Measurements from ENCODE around the gene DGUOK.
"Not testable (repeated sequence)": the region's sequence is repeated elsewhere in the genome, so short reads cannot be mapped to it uniquely, and the experiment has no call there.

DGUOK gene

GRCh38 chr2:73922681-73923080, 4.0 kb upstream of the DGUOK start:
- no peak for DNase-seq

DNA sequence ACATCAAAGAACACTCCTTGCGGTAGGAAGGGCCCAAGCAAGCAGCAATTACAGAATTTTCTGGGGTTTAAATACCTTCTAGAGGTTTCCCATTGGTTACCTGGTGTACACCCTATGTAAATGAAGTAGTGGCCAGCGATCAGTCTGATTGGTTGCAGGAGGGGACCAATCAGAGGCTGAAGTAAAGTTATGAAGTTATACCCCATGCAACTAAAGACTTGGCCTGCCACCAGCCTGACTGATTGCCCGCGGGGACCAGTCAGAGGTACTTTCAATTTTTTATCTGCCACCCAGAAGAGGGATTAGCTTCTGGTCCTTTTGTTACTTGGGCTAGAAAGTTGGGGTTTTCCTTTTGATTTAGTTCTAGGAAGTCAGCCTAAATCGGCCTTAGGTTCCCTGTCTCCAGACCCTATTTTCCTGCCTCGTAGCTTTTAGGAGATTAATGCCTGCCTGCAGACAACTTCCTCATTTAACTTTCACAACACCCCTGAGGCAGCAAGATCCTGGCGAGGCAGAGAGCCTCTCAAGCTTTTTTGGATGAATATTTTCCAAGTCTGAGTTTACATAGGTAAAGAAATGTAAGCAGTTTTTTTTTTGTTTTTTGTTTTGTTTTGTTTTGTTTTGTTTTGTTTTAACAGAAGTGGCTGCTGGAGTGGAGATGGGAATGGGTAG, 1.5 kb upstream of the DGUOK start:
- DNase-seq, result no peak

DNA sequence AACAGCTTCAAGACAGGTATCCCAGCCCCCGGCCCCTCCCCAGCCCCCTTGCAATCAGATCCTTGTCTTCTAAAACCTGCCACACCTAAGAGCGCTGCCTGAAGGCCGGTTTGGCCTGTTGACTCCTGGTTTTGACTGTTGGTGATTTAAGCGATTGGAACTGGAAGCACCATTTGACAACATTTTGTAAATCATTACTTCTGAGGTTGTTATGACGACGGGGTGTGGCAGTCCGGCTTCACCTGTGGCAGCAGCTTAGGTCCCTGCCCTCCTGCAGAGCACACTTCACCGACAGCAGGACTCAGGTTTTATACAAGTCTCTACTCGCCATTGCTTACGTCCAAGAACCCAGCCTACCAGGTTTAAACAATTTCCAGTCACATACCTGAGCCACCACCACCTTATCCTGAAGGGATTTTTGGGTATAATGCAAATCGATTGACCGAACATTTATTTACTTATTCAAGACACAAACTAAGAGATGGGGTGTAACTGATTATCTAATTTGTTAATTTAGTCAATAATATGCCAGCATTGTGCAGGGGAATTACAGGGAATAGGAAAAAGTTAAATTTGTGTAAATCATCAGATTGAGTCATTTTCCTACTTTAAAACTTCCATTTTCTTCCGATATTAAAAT, 707 bp upstream of the DGUOK start:
- DNase-seq, result no peak

DNA sequence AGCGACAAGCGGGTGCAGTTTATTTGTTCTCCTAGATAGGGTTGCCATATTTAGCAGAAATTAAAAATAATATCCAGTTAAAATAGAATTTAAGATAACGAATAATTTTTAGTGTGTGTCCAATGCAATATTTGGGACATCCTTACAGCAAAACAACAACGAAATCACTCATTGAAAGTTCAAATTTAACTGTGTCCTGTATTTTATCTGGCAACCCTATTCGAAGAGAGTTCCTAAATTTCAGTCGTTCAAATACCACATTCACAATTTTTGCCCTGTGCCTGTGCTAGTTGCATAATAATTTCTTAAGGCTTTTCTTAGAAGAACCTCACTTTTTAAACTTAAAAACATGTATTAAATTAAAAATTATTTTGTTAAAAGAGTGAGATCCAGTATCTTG, 664 bp downstream of the DGUOK start:
- DNase-seq, result no peak

DNA sequence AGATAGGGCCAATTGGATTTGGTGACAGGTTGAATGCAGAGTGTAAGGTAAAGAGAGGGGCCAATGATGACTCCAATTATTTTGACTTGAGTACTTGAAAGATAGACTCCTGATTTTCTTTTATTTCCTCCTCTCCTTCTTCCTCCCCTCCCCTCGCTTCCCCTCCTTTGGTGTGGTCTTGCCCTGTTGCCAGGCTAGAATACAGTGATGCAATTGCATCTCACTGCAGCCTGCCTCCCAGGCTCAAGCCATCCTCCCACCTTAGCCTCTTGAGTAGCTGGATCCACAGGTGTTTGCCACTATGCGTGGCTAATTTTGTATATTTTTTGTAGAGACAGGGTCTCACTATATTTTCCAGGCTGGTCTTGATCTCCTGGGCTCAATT, 2.3 kb downstream of the DGUOK start:
- no peak for DNase-seq

GRCh38 chr2:73930386-73930785, 3.7 kb downstream of the DGUOK start:
- no peak for DNase-seq

DNA sequence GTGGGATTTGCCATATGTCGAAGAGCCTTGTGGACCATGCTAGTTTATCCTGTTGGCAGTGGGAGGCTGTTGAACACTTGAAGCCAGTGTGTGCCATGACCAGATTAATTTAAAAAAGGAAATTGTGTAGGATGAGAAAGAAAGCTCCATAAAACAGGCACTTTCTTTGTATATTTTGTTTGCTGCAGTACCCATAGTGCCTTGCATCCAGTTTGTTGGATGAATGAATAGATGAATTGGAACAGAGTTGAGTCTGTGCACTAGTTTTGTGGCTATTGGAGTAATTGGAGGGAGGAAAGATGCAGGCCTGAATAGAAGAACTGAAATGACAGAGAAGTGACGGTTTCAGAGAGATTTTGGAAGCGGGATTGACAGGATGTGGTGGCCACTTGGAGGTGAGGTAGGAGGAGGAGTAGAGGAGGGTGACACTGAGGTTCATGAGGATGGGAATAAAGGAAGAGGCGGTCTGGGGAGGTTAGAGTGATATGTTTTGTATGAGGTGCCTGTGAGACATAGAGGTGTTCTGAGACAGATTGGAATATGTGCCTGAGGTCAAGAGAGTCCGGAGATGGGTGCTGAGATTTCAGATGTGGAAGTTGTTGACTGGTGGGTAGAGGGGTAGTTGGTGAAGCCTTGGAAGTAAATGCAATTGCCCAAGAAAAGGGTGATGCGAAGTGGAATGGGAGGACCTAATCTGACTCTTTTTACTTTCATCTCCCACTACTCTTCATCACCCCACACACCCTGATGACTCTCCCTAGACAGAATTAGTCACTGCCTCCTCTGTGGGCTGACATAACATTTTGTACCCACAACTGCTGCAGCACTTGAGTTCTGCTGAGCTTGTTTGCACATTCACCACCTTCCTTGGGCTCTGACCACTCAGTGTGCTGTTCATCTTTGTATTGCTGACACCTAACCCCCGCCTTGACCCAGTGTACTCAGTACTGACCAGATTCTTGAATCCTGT, 5.1 kb downstream of the DGUOK start:
- DNase-seq, result no peak

GRCh38 chr2:73933194-73933593, 6.5 kb downstream of the DGUOK start:
- DNase-seq, result no peak

DNA sequence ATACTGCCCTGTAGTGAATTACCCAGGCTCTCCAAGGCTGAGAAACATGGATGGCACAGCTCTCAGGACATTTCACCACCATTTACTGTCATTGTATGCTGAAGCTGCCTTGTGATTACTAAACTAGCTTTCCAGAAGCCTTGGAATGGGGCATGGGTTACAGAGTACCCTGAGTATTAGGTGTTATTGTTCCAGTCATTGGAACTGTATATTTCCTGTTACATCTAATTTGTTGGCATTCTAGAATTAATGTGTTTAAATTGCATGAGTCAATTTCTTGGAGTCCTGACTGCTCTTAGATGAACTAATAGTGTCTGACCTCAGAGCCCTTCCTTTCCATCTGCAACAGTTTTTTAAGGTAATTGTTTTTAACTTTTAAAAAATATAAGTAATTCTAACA, 9.0 kb downstream of the DGUOK start:
- DNase-seq, result no peak

GRCh38 chr2:73937103-73937885, 10.6 kb downstream of the DGUOK start:
- DNase-seq, result no peak

DNA sequence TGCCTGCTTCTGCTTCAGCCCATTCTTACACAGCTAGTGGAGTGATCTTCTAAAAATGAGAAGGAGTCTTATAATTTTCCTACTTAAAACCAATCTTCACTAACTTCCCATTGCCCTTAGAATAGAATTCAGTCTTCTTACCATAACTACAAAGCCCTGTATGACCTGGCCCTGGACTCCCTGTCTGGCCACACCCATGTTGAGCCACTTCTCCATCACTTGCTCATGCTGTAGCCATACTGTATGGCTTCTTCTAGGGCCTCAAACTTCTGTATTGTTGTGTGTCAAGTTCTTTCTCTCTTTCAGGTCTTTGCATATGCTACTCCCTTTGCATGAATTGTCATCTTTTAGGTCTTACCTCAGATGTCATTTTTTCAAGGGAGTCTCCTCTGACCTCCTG, 11.2 kb downstream of the DGUOK start:
- DNase-seq, result no peak

DNA sequence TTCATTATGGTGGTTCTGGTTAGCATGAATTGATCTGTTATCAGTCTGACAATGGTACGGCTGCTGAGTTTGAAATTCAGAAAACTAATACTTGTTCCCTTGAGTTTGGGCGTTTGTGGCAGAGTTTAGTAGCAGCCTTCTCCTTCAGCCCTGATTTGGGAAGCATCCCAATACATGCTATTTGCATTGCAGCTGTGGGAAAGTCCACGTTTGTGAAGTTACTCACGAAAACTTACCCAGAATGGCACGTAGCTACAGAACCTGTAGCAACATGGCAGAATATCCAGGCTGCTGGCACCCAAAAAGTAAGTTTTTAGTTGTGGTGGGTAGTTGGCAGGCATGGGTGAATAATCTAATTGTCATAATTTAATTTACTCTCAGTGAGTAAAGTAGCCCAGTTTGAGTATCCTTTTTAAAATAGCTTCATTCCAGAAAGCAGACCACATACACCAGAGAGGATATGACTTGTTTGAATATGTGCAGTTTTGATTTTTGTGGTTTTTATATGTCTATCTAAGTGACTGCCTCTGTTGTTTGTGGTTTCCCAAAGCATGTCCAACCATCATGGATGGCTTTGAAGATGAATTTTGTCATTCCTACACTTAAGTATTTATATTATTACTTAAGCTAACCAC, 12.2 kb downstream of the DGUOK start:
- no peak for DNase-seq

- no peak for DNase-seq
Observed at GRCh38 chr2:73939419-73939818, 12.7 kb downstream of the DGUOK start.

DNA sequence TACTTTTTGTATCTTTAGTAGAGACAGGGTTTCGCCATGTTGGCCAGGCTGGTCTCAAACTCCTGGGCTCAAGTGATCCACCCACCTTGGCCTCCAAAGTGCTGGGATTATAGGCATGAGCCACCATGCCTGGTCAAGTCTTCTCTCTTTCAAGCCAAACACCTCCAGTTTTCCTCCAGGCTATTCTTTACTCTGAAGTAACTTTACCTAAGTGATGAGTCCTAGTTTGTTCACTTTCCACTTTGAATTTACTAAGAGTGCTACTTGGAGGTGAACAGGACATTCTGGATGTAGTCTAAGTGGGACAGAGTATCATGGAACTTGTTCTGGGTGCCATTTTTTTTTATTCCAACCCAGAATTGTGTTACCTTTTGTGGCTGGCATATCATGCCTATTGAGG, 13.4 kb downstream of the DGUOK start:
- DNase-seq, result not testable (repeated sequence)

GRCh38 chr2:73942664-73943063, 16.0 kb downstream of the DGUOK start:
- DNase-seq, result no peak

- DNase-seq, result no peak
Observed at GRCh38 chr2:73944714-73945113, 18.0 kb downstream of the DGUOK start.

GRCh38 chr2:73946215-73946614, 19.5 kb downstream of the DGUOK start:
- no peak for DNase-seq

GRCh38 chr2:73946666-73947065, 20.0 kb downstream of the DGUOK start:
- no peak for DNase-seq

- DNase-seq, result no peak
Observed at GRCh38 chr2:73947412-73948018, 20.8 kb downstream of the DGUOK start.

DNA sequence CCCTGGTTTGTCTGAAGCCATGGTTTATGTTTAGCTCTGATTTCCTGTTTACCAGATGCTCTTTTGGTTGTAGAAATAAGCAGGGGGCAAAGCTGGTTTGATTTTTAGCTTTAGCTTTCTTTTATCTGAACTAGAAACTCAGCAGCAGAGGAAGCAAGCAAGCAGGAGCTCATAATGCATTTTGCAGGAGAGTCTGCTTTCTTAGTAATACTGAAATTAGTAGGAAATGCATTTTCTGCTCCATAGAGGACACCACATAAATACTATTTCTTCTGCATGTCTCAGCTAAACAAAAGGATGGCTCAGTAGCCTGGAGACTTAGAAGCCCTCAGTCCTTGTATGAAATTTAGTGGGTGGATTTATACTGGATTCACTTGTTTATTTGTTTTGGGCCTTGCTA, 23.1 kb downstream of the DGUOK start:
- DNase-seq, result no peak

DNA sequence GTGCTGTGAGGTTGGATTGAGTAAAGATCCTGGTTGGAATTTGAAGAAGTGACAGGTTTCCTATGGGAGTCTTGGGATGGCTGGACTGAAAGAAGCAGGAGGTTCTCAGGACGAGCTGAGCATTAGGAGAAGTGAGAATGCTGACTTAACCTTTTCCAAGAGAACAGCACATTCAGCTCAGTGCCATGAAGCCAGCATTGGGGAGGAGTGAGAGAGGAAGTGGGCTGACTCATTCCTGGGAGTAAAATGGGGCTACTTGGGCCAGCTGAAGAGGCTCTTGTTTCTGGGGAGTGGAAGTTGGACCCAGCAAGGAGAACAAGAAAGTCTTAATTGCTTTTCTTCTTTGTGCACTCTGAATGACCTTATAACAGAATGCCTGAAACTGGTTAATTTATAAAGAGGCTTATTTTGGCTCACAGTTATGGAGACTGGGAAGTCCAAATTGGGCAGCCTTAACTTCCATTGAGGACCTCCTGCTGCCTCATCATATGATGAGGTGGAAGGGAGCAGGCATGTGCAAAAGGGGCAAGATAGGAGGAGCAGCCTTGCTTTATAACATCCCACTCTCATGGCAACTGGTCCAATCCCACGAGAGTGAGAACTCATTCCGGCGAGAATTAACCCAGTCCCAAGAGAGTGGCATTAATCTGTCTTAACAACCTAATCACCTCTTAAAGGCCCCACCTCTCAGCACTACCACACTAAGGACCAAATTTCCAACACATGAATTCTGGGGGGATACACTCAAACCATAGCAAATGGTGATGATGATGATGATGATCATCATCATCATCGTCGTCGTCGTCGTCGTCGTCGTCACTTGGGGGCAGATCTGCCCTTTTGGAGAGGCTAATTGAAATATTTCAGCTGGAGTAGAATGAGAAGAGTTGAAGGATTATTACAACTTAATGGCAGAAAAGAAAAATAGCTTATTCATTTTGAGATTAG, 26.1 kb downstream of the DGUOK start:
- no peak for DNase-seq
